ENCODE measurements around the gene FAM162B. TPM values are rescaled to one million over a fixed set of nuclear protein-coding genes. Genes with fewer than 3 reads are reported as not detected.
"Not testable (repeated sequence)": the region's sequence is repeated elsewhere in the genome, so short reads cannot be mapped to it uniquely, and the experiment has no call there.

The FAM162B gene
- polyA plus RNA-seq, 1 donor: 0.73 TPM

DNA sequence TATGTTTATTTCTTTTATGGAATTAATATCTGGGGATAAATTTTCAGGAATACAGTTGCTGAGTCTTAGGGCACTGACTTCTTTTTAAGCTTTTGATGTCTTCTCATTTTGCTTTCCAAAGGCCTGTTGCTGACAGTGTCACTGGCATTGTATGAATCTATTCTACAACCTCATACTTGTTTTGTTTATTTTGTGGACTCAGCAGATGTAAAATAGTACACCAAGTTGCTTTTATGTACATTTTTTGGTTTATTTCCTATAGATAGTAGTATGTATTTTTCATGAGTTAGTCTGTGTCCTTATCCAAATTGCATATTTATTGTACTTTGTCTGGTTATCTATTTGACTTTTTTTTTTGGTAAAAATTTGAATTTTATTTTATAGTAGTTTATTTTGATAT, 35.0 kb downstream of the FAM162B start:
- Histone ChIP-seq H3K27ac (ENCODE audit: low read length) (no peak overlapping the region), H3K9me3 (ENCODE audit: control insufficient read depth, low read depth, low read length) (no peaks in the 10 kb centered on the region), H3K36me3 (ENCODE audit: control insufficient read depth, insufficient read depth, low read length) (peaks cover 16% of the 10 kb centered on the region), H3K4me3 (ENCODE audit: low read length) (no peak overlapping the region), H3K27me3 (ENCODE audit: control insufficient read depth, insufficient read depth, low read length) (no peaks in the 10 kb centered on the region), H3K4me1 (ENCODE audit: control insufficient read depth, insufficient read depth, low read length) (no peaks in the 10 kb centered on the region)
- no peak for DNase-seq

GRCh38 chr6:116726947-116727346, 38.6 kb downstream of the FAM162B start:
- DNase-seq: no peak
- H3K27ac ChIP-seq (ENCODE audit: low read length): no peak overlapping the region
- H3K4me1 ChIP-seq (ENCODE audit: control insufficient read depth, insufficient read depth, low read length): no peaks in the 10 kb centered on the region
- H3K27me3 ChIP-seq (ENCODE audit: control insufficient read depth, insufficient read depth, low read length): no peaks in the 10 kb centered on the region
- peaks cover 32% of the 10 kb centered on the region for H3K36me3 ChIP-seq (ENCODE audit: control insufficient read depth, insufficient read depth, low read length)
- H3K9me3 ChIP-seq (ENCODE audit: control insufficient read depth, low read depth, low read length): no peaks in the 10 kb centered on the region
- no peak overlapping the region for H3K4me3 ChIP-seq (ENCODE audit: low read length)

DNA sequence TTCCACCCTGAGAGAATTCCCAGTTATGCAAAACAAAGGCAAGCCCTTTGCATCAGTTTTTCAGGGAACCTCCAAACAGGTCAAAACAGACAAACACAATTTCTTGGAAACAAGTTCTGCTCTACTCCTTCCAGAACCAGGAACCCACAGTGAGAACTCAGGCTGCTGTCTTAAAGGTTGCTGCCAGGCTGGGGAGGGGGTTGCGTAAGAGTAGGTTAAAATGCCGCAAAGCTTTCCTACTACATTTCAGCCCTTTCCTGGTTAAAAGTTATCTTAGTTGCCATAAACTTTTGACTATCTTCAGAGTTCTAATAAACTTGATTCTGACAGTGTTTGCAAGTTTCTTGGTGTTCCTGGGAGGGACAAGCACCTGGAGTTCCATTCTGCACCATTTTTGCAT, 50.8 kb downstream of the FAM162B start:
- peaks cover 31% of the 10 kb centered on the region for H3K36me3 ChIP-seq (ENCODE audit: control insufficient read depth, insufficient read depth, low read length)
- no peaks in the 10 kb centered on the region for H3K9me3 ChIP-seq (ENCODE audit: control insufficient read depth, low read depth, low read length)
- no peak overlapping the region for H3K27ac ChIP-seq (ENCODE audit: low read length)
- WGBS (ENCODE audit: insufficient coverage, low lambda C conversion rate): no CpG with 5 or more reads among the region's 2 CpGs
- H3K27me3 ChIP-seq (ENCODE audit: control insufficient read depth, insufficient read depth, low read length): no peaks in the 10 kb centered on the region
- H3K4me1 ChIP-seq (ENCODE audit: control insufficient read depth, insufficient read depth, low read length): no peaks in the 10 kb centered on the region
- DNase-seq: peak; percentile 12 to 24
- no peak overlapping the region for H3K4me3 ChIP-seq (ENCODE audit: low read length)

- Histone ChIP-seq H3K27me3 (ENCODE audit: control insufficient read depth, insufficient read depth, low read length) (no peaks in the 10 kb centered on the region), H3K27ac (ENCODE audit: low read length) (no peak overlapping the region), H3K36me3 (ENCODE audit: control insufficient read depth, insufficient read depth, low read length) (peaks cover 27% of the 10 kb centered on the region), H3K4me3 (ENCODE audit: low read length) (no peak overlapping the region), H3K9me3 (ENCODE audit: control insufficient read depth, low read depth, low read length) (no peaks in the 10 kb centered on the region), H3K4me1 (ENCODE audit: control insufficient read depth, insufficient read depth, low read length) (no peaks in the 10 kb centered on the region)
- DNase-seq: peak; percentile 43 to 61
- no CpG with 5 or more reads among the region's 1 CpG for WGBS (ENCODE audit: insufficient coverage, low lambda C conversion rate)
These were observed 51.2 kb downstream of the FAM162B start for GRCh38 chr6:116714296-116714695.

- Histone ChIP-seq H3K4me1 (ENCODE audit: control insufficient read depth, insufficient read depth, low read length) (no peaks in the 10 kb centered on the region), H3K36me3 (ENCODE audit: control insufficient read depth, insufficient read depth, low read length) (peaks cover 19% of the 10 kb centered on the region), H3K9me3 (ENCODE audit: control insufficient read depth, low read depth, low read length) (no peaks in the 10 kb centered on the region), H3K4me3 (ENCODE audit: low read length) (no peak overlapping the region), H3K27me3 (ENCODE audit: control insufficient read depth, insufficient read depth, low read length) (no peaks in the 10 kb centered on the region), H3K27ac (ENCODE audit: low read length) (no peak overlapping the region)
- whole genome bisulfite sequencing (ENCODE audit: insufficient coverage, low lambda C conversion rate): 100% methylated on average over 1 of the region's 1 CpG
- no peak for DNase-seq
These were observed 59.6 kb downstream of the FAM162B start for GRCh38 chr6:116705917-116706316.

DNA sequence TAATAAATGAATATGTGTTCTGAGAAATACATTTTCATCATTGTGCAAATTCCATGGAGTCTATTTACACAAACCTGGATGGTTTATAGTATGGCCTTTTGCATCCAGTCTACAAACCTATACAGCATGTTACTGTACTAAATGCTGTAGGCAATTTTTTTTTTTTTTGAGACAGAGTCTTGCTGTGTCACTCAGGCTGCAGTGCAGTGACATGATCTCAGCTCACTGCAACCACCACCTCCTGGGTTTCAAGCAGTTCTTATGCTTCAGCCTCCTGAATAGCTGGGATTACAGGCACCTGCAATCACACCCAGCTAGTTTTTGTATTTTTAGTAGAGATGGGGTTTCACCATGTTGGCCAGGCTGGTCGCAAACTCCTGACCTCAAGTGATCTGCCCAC, 61.6 kb downstream of the FAM162B start:
- not testable (repeated sequence) for H3K27me3 ChIP-seq (ENCODE audit: control insufficient read depth, insufficient read depth, low read length); H3K4me3 ChIP-seq (ENCODE audit: low read length); H3K9me3 ChIP-seq (ENCODE audit: control insufficient read depth, low read depth, low read length); DNase-seq; H3K27ac ChIP-seq (ENCODE audit: low read length); H3K4me1 ChIP-seq (ENCODE audit: control insufficient read depth, insufficient read depth, low read length)
- peaks cover 32% of the 10 kb centered on the region for H3K36me3 ChIP-seq (ENCODE audit: control insufficient read depth, insufficient read depth, low read length)
- no CpG with 5 or more reads among the region's 1 CpG for WGBS (ENCODE audit: insufficient coverage, low lambda C conversion rate)

Other genes starting within 250 kb of the FAM162B start
- gene TRAPPC3L, start 220.0 kb downstream of the FAM162B start, polyA plus RNA-seq: 0.18 TPM
- 0.13 TPM for gene CALHM4, start 212.0 kb downstream of the FAM162B start, polyA plus RNA-seq
- gene RWDD1, start 194.2 kb downstream of the FAM162B start, polyA plus RNA-seq: 48.6 TPM
- 0.70 TPM for gene RSPH4A, start 149.2 kb downstream of the FAM162B start, polyA plus RNA-seq
- gene ZUP1, start 97.0 kb downstream of the FAM162B start, polyA plus RNA-seq: 17.7 TPM
- 8.9 TPM for gene KPNA5, start 84.5 kb downstream of the FAM162B start, polyA plus RNA-seq
- gene GPRC6A, start 63.4 kb upstream of the FAM162B start, polyA plus RNA-seq: not detected
- gene RFX6, start 111.5 kb upstream of the FAM162B start, polyA plus RNA-seq: 8.6 TPM